ENCODE results near the gene HSPA12A. TPM values are rescaled to one million over a fixed set of nuclear protein-coding genes. Genes with fewer than 3 reads are reported as not detected.
A peak's percentile ranks its signal among the peaks of the same experiment; 100 is the strongest.

The HSPA12A gene
- total and polyA plus RNA-seq, 2 donors (not counting 1 experiment from before 2014, with no cell fraction given): 14.4 to 15.7 TPM

GRCh38 chr10:116671274-116671926 is 71.0 kb downstream of the HSPA12A start:
- Histone ChIP-seq H3K9me3 (ENCODE audit: control insufficient read depth, insufficient read depth, low read depth, low read length) (no peaks in the 10 kb centered on the region), H3K9ac (ENCODE audit: insufficient read depth, low read length) (no peak overlapping the region), H3K27ac (ENCODE audit: insufficient read depth, low read length) (no peak overlapping the region), H3K4me2 (ENCODE audit: extremely low read depth, insufficient read depth, low read length) (no peak overlapping the region), H3K4me1 (ENCODE audit: control insufficient read depth, extremely low read depth, insufficient read depth, low read length) (no peaks in the 10 kb centered on the region), H2AFZ (ENCODE audit: low read length) (no peak overlapping the region), H3K79me2 (ENCODE audit: control insufficient read depth, insufficient read depth, low read length) (no peaks in the 10 kb centered on the region), H3K36me3 (ENCODE audit: control insufficient read depth, insufficient read depth, low read length) (peaks cover 3% of the 10 kb centered on the region), H3K4me3 (replicated peaks in 1 of 4; ENCODE audit: control extremely low read depth in 1 of 4, insufficient read depth in 1 of 4, low read depth in 3 of 4, low read length in 4 of 4) (no peak overlapping the region), H4K20me1 (ENCODE audit: control insufficient read depth, extremely low read depth, insufficient read depth, low read length) (no peaks in the 10 kb centered on the region), H3K27me3 (ENCODE audit: control insufficient read depth, insufficient read depth, low read length) (no peaks in the 10 kb centered on the region)
- peak; percentile 22 to 53 for DNase-seq (ENCODE audit: low read depth in 2 of 2)
- no peak for TF ChIP-seq EZH2 (IDR thresholded peaks at IDR 0.05; ENCODE audit: low read length, missing control alignments)
- TF ChIP-seq, protein P1, sequence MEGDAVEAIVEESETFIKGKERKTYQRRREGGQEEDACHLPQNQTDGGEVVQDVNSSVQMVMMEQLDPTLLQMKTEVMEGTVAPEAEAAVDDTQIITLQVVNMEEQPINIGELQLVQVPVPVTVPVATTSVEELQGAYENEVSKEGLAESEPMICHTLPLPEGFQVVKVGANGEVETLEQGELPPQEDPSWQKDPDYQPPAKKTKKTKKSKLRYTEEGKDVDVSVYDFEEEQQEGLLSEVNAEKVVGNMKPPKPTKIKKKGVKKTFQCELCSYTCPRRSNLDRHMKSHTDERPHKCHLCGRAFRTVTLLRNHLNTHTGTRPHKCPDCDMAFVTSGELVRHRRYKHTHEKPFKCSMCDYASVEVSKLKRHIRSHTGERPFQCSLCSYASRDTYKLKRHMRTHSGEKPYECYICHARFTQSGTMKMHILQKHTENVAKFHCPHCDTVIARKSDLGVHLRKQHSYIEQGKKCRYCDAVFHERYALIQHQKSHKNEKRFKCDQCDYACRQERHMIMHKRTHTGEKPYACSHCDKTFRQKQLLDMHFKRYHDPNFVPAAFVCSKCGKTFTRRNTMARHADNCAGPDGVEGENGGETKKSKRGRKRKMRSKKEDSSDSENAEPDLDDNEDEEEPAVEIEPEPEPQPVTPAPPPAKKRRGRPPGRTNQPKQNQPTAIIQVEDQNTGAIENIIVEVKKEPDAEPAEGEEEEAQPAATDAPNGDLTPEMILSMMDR (conservative IDR thresholded peaks at IDR 0.05 in 1 of 2, IDR thresholded peaks at IDR 0.05 in 1 of 2; ENCODE audit: low read depth in 1 of 2, low read length in 2 of 2): no peak

GRCh38 chr10:116670706-116671105 is 71.7 kb downstream of the HSPA12A start:
- H3K4me2 ChIP-seq (ENCODE audit: extremely low read depth, insufficient read depth, low read length): no peak overlapping the region

GRCh38 chr10:116669832-116670644 is 72.3 kb downstream of the HSPA12A start:
- Histone ChIP-seq H4K20me1 (ENCODE audit: control insufficient read depth, extremely low read depth, insufficient read depth, low read length) (no peaks in the 10 kb centered on the region), H3K4me1 (ENCODE audit: control insufficient read depth, extremely low read depth, insufficient read depth, low read length) (no peaks in the 10 kb centered on the region), H3K4me2 (ENCODE audit: extremely low read depth, insufficient read depth, low read length) (no peak overlapping the region), H3K79me2 (ENCODE audit: control insufficient read depth, insufficient read depth, low read length) (no peaks in the 10 kb centered on the region), H3K27ac (ENCODE audit: insufficient read depth, low read length) (no peak overlapping the region), H3K4me3 (replicated peaks in 1 of 4; ENCODE audit: control extremely low read depth in 1 of 4, insufficient read depth in 1 of 4, low read depth in 3 of 4, low read length in 4 of 4) (no peak overlapping the region), H3K9ac (ENCODE audit: insufficient read depth, low read length) (no peak overlapping the region), H3K9me3 (ENCODE audit: control insufficient read depth, insufficient read depth, low read depth, low read length) (no peaks in the 10 kb centered on the region), H3K36me3 (ENCODE audit: control insufficient read depth, insufficient read depth, low read length) (no peaks in the 10 kb centered on the region), H2AFZ (ENCODE audit: low read length) (no peak overlapping the region), H3K27me3 (ENCODE audit: control insufficient read depth, insufficient read depth, low read length) (no peaks in the 10 kb centered on the region)
- TF ChIP-seq EZH2 (IDR thresholded peaks at IDR 0.05; ENCODE audit: low read length, missing control alignments): no peak
- TF ChIP-seq, protein P1 (conservative IDR thresholded peaks at IDR 0.05 in 1 of 2, IDR thresholded peaks at IDR 0.05 in 1 of 2; ENCODE audit: low read depth in 1 of 2, low read length in 2 of 2): no peak
- DNase-seq (ENCODE audit: low read depth in 2 of 2): peak in 1 of 2 donors; percentile 20

More at GRCh38 chr10:116670706-116671105, 71.7 kb downstream of the HSPA12A start:
- no peak overlapping the region for H2AFZ ChIP-seq (ENCODE audit: low read length)
- no peaks in the 10 kb centered on the region for H3K79me2 ChIP-seq (ENCODE audit: control insufficient read depth, insufficient read depth, low read length)
- H3K9ac ChIP-seq (ENCODE audit: insufficient read depth, low read length): no peak overlapping the region
- no peaks in the 10 kb centered on the region for H3K4me1 ChIP-seq (ENCODE audit: control insufficient read depth, extremely low read depth, insufficient read depth, low read length)
- no peaks in the 10 kb centered on the region for H3K27me3 ChIP-seq (ENCODE audit: control insufficient read depth, insufficient read depth, low read length)
- no peak for DNase-seq (ENCODE audit: low read depth in 2 of 2)
- no peaks in the 10 kb centered on the region for H3K9me3 ChIP-seq (ENCODE audit: control insufficient read depth, insufficient read depth, low read depth, low read length)
- H3K27ac ChIP-seq (ENCODE audit: insufficient read depth, low read length): no peak overlapping the region
- no peaks in the 10 kb centered on the region for H4K20me1 ChIP-seq (ENCODE audit: control insufficient read depth, extremely low read depth, insufficient read depth, low read length)
- TF ChIP-seq, protein P1 (conservative IDR thresholded peaks at IDR 0.05 in 1 of 2, IDR thresholded peaks at IDR 0.05 in 1 of 2; ENCODE audit: low read depth in 1 of 2, low read length in 2 of 2): no peak
- no peak for TF ChIP-seq EZH2 (IDR thresholded peaks at IDR 0.05; ENCODE audit: low read length, missing control alignments)
- no peak overlapping the region for H3K4me3 ChIP-seq (replicated peaks in 1 of 4; ENCODE audit: control extremely low read depth in 1 of 4, insufficient read depth in 1 of 4, low read depth in 3 of 4, low read length in 4 of 4)
- no peaks in the 10 kb centered on the region for H3K36me3 ChIP-seq (ENCODE audit: control insufficient read depth, insufficient read depth, low read length)

Data from fibroblast of lung (primary cell).